ENCODE results near the gene METAP1. TPM values are rescaled to one million over a fixed set of nuclear protein-coding genes. Genes with fewer than 3 reads are reported as not detected.
"Not testable (repeated sequence)": the region's sequence is repeated elsewhere in the genome, so short reads cannot be mapped to it uniquely, and the experiment has no call there.

METAP1 gene
- total RNA-seq = 39.7 TPM

- DNase-seq (ENCODE audit: low spot score) = peak; percentile 96
These were observed at the start of gene METAP1 for GRCh38 chr4:98995183-98996055. Gene METAP1 (plus strand): TSS chr4:98995721. CDS start chr4:98995754, 33 bp downstream.

- no peak for DNase-seq (ENCODE audit: low spot score)
These were observed 49.2 kb upstream of the METAP1 start for GRCh38 chr4:98946359-98946758.

GRCh38 chr4:98950925-98951324 lies 44.6 kb upstream of the METAP1 start:
- no peak for DNase-seq (ENCODE audit: low spot score)

- no peak for DNase-seq (ENCODE audit: low spot score)
These were observed 43.8 kb upstream of the METAP1 start for GRCh38 chr4:98951710-98952109.

GRCh38 chr4:98955229-98955628 lies 40.3 kb upstream of the METAP1 start:
- no peak for DNase-seq (ENCODE audit: low spot score)

GRCh38 chr4:98958065-98958464 lies 37.5 kb upstream of the METAP1 start:
- DNase-seq (ENCODE audit: low spot score) = no peak

- DNase-seq (ENCODE audit: low spot score) = no peak
These were observed 36.1 kb upstream of the METAP1 start for GRCh38 chr4:98959411-98959810.

- no peak for DNase-seq (ENCODE audit: low spot score)
These were observed 33.8 kb upstream of the METAP1 start for GRCh38 chr4:98961770-98962169.

- no peak for DNase-seq (ENCODE audit: low spot score)
These were observed 31.7 kb upstream of the METAP1 start for GRCh38 chr4:98963538-98964433.

- DNase-seq (ENCODE audit: low spot score) = no peak
These were observed 28.6 kb upstream of the METAP1 start for GRCh38 chr4:98966926-98967325.

- no peak for DNase-seq (ENCODE audit: low spot score)
These were observed 27.7 kb upstream of the METAP1 start for GRCh38 chr4:98967786-98968329.

GRCh38 chr4:98969878-98970785 lies 25.4 kb upstream of the METAP1 start:
- DNase-seq (ENCODE audit: low spot score) = no peak

GRCh38 chr4:98976716-98977115 lies 18.8 kb upstream of the METAP1 start:
- DNase-seq (ENCODE audit: low spot score) = no peak

GRCh38 chr4:98977557-98977956 lies 18.0 kb upstream of the METAP1 start:
- DNase-seq (ENCODE audit: low spot score) = no peak

GRCh38 chr4:98987720-98988119 lies 7.8 kb upstream of the METAP1 start:
- no peak for DNase-seq (ENCODE audit: low spot score)

- not testable (repeated sequence) for DNase-seq (ENCODE audit: low spot score)
These were observed 2.7 kb upstream of the METAP1 start for GRCh38 chr4:98992835-98993234.

GRCh38 chr4:98993419-98994071 lies 2.0 kb upstream of the METAP1 start:
- DNase-seq (ENCODE audit: low spot score) = no peak

GRCh38 chr4:98994474-98995182 lies 893 bp upstream of the METAP1 start:
- no peak for DNase-seq (ENCODE audit: low spot score)

- DNase-seq (ENCODE audit: low spot score) = no peak
These were observed 689 bp downstream of the METAP1 start for GRCh38 chr4:98996056-98996764.

- DNase-seq (ENCODE audit: low spot score) = no peak
These were observed 1.2 kb downstream of the METAP1 start for GRCh38 chr4:98996765-98997068.
